ENCODE data around the gene CNIH3. TPM values are rescaled to one million over a fixed set of nuclear protein-coding genes. Genes with fewer than 3 reads are reported as not detected.

CNIH3 gene
- polyA plus RNA-seq, 3 donors, result 10.2 to 12.6 (median 10.5) TPM

GRCh38 chr1:224605482-224606181, 10.5 kb upstream of the CNIH3 start:
- DNase-seq (ENCODE audit: extremely low read depth in 1 of 11, low read depth in 9 of 11, low spot score in 4 of 11), result no peak

- no peak for DNase-seq (ENCODE audit: extremely low read depth in 1 of 11, low read depth in 9 of 11, low spot score in 4 of 11)
Observed at GRCh38 chr1:224607188-224608148, 8.6 kb upstream of the CNIH3 start.

GRCh38 chr1:224609333-224609732, 6.8 kb upstream of the CNIH3 start:
- DNase-seq (ENCODE audit: extremely low read depth in 1 of 11, low read depth in 9 of 11, low spot score in 4 of 11), result no peak

- DNase-seq (ENCODE audit: extremely low read depth in 1 of 11, low read depth in 9 of 11, low spot score in 4 of 11), result no peak
Observed at GRCh38 chr1:224612246-224612645, 3.9 kb upstream of the CNIH3 start.

- no peak for DNase-seq (ENCODE audit: extremely low read depth in 1 of 11, low read depth in 9 of 11, low spot score in 4 of 11)
Observed at GRCh38 chr1:224613486-224613885, 2.6 kb upstream of the CNIH3 start.

GRCh38 chr1:224616756-224617409, 766 bp downstream of the CNIH3 start:
- no peak for DNase-seq (ENCODE audit: extremely low read depth in 1 of 11, low read depth in 9 of 11, low spot score in 4 of 11)

- no peak for DNase-seq (ENCODE audit: extremely low read depth in 1 of 11, low read depth in 9 of 11, low spot score in 4 of 11)
Observed at GRCh38 chr1:224617410-224618355, 1.6 kb downstream of the CNIH3 start.

- DNase-seq (ENCODE audit: extremely low read depth in 1 of 11, low read depth in 9 of 11, low spot score in 4 of 11), result no peak
Observed at GRCh38 chr1:224619209-224619608, 3.1 kb downstream of the CNIH3 start.

GRCh38 chr1:224620105-224620504, 4.0 kb downstream of the CNIH3 start:
- DNase-seq (ENCODE audit: extremely low read depth in 1 of 11, low read depth in 9 of 11, low spot score in 4 of 11), result no peak

GRCh38 chr1:224621813-224622682, 5.9 kb downstream of the CNIH3 start:
- no peak for DNase-seq (ENCODE audit: extremely low read depth in 1 of 11, low read depth in 9 of 11, low spot score in 4 of 11)

GRCh38 chr1:224622831-224623230, 6.7 kb downstream of the CNIH3 start:
- no peak for DNase-seq (ENCODE audit: extremely low read depth in 1 of 11, low read depth in 9 of 11, low spot score in 4 of 11)

GRCh38 chr1:224623310-224623714, 7.2 kb downstream of the CNIH3 start:
- no peak for DNase-seq (ENCODE audit: extremely low read depth in 1 of 11, low read depth in 9 of 11, low spot score in 4 of 11)

GRCh38 chr1:224623743-224624333, 7.7 kb downstream of the CNIH3 start:
- no peak for DNase-seq (ENCODE audit: extremely low read depth in 1 of 11, low read depth in 9 of 11, low spot score in 4 of 11)

- no peak for DNase-seq (ENCODE audit: extremely low read depth in 1 of 11, low read depth in 9 of 11, low spot score in 4 of 11)
Observed at GRCh38 chr1:224624432-224624831, 8.3 kb downstream of the CNIH3 start.

GRCh38 chr1:224626042-224626441, 9.9 kb downstream of the CNIH3 start:
- DNase-seq (ENCODE audit: extremely low read depth in 1 of 11, low read depth in 9 of 11, low spot score in 4 of 11), result no peak

- no peak for DNase-seq (ENCODE audit: extremely low read depth in 1 of 11, low read depth in 9 of 11, low spot score in 4 of 11)
Observed at GRCh38 chr1:224629965-224630364, 13.8 kb downstream of the CNIH3 start.

GRCh38 chr1:224631462-224632115, 15.5 kb downstream of the CNIH3 start:
- no peak for DNase-seq (ENCODE audit: extremely low read depth in 1 of 11, low read depth in 9 of 11, low spot score in 4 of 11)

Data from renal cortex interstitium (tissue), 11 donors.